HEK293 (cell line): ENCODE results near the gene ZNF576.

Experiments
- CTCF ChIA-PET: fragments of 350-600 bp; formaldehyde crosslinking; extraction: SDS; loops from one replicate; lab custom pipeline; 2021; ENCODE audit warnings: antibody characterized with exemption; lab: Yijun Ruan, JAX
- POLR2A ChIA-PET: fragments of 300-600 bp; formaldehyde crosslinking; extraction: SDS; loops from one replicate; lab custom pipeline; 2020; ENCODE audit warnings: antibody characterized with exemption, inconsistent platforms; lab: Yijun Ruan, JAX
- H3K27ac ChIP-seq: fragments of 200-500 bp; sonication (Bioruptor generic); 2 replicates; pipeline ENCODE4 v1.5.1; 2014; ENCODE audit warnings: low read depth, low read length, control low read depth, inconsistent platforms; ENCODE audit errors: extremely low read depth
- H3K36me3 ChIP-seq, 2 experiments: fragments of 200-500 bp in 1 of 2; sonication (Bioruptor generic) in 1 of 2; 1 replicate in 1 of 2; 2 replicates in 1 of 2; pipeline ENCODE4 v1.5.1; 2014 to 2017; ENCODE audit warnings: inconsistent platforms in 2 of 2, low read length in 2 of 2; ENCODE audit not compliant: control insufficient read depth in 2 of 2, insufficient read depth in 1 of 2
- H3K4me1 ChIP-seq: fragments of 200-500 bp; sonication (Bioruptor generic); 2 replicates; pipeline ENCODE4 v1.5.1; 2014; ENCODE audit warnings: mild to moderate bottlenecking, low read length, inconsistent platforms; ENCODE audit not compliant: control insufficient read depth, insufficient read depth
- H3K4me3 ChIP-seq: 2 replicates; pipeline ENCODE4 v1.5.1; 2011; ENCODE audit warnings: low read depth, mild to moderate bottlenecking, control low read depth, low read length, moderate library complexity
- H3K9me3 ChIP-seq: fragments of 200-500 bp; sonication (Bioruptor generic); 2 replicates; pipeline ENCODE4 v1.5.1; 2014; ENCODE audit warnings: low read depth, low read length, inconsistent platforms; ENCODE audit not compliant: control insufficient read depth, insufficient read depth
- GLIS1 ChIP-seq: fragments of 450-650 bp; formaldehyde crosslinking; IDR thresholded peaks from 2 replicates; pipeline ENCODE4 v1.5.1; 2016; ENCODE audit warnings: missing biosample characterization, missing genetic modification characterization
- HOXA7 ChIP-seq: sonication (generic); formaldehyde crosslinking; IDR thresholded peaks from 2 replicates; pipeline ENCODE4 v1.8.1; 2022; ENCODE audit warnings: missing genetic modification reagents, borderline replicate concordance
- KLF1 ChIP-seq: fragments of 450-650 bp; formaldehyde crosslinking; IDR thresholded peaks from 2 replicates; pipeline ENCODE4 v1.5.1; 2016; ENCODE audit warnings: missing biosample characterization, missing genetic modification characterization
- PRDM1 ChIP-seq: fragments of 450-650 bp; formaldehyde crosslinking; IDR thresholded peaks from 2 replicates; pipeline ENCODE4; 2016; ENCODE audit warnings: missing biosample characterization, missing genetic modification characterization
- REPIN1 ChIP-seq: fragments of 450-650 bp; formaldehyde crosslinking; IDR thresholded peaks from 2 replicates; pipeline ENCODE4 v1.5.1; 2017; ENCODE audit warnings: missing biosample characterization, missing genetic modification characterization, low read depth
- SP2 ChIP-seq: fragments of 450-650 bp; formaldehyde crosslinking; IDR thresholded peaks from 2 replicates; pipeline ENCODE4 v1.5.1; 2016; ENCODE audit warnings: missing biosample characterization, missing genetic modification characterization
- ZBTB20 ChIP-seq: fragments of 450-650 bp; formaldehyde crosslinking; IDR thresholded peaks from 2 replicates; pipeline ENCODE4 v1.5.1; 2016; ENCODE audit warnings: missing biosample characterization, missing genetic modification characterization
- ZIC2 ChIP-seq: fragments of 450-650 bp; formaldehyde crosslinking; IDR thresholded peaks from 2 replicates; pipeline ENCODE4 v1.5.1; 2016; ENCODE audit warnings: missing biosample characterization, missing genetic modification characterization
- ZNF211 ChIP-seq: fragments of 450-650 bp; formaldehyde crosslinking; IDR thresholded peaks from 2 replicates; pipeline ENCODE4 v1.5.1; 2016; ENCODE audit warnings: low read depth, missing biosample characterization, missing genetic modification characterization
- ZNF223 ChIP-seq: fragments of 450-650 bp; formaldehyde crosslinking; IDR thresholded peaks from 2 replicates; pipeline ENCODE4 v1.5.1; 2016; ENCODE audit warnings: missing biosample characterization, missing genetic modification characterization
- ZNF274 ChIP-seq, 2 experiments: fragments of 200-500 bp in 1 of 2; fragments of 450-650 bp in 1 of 2; sonication (Bioruptor generic) in 1 of 2; formaldehyde crosslinking in 1 of 2; IDR thresholded peaks; 2 replicates each; pipeline versions ENCODE4 v1.5.1 to v1.6.1; 2014 to 2016; ENCODE audit warnings: borderline replicate concordance in 1 of 2, inconsistent platforms in 1 of 2, low read length in 1 of 2, missing biosample characterization in 1 of 2, missing genetic modification characterization in 1 of 2
- ZNF354C ChIP-seq: fragments of 450-650 bp; formaldehyde crosslinking; IDR thresholded peaks from 2 replicates; pipeline ENCODE4 v1.5.1; 2016; ENCODE audit warnings: missing biosample characterization, missing genetic modification characterization, low read depth, borderline replicate concordance
- ZNF366 ChIP-seq: fragments of 450-650 bp; formaldehyde crosslinking; conservative IDR thresholded peaks from 2 replicates; pipeline ENCODE4 v1.5.1; 2016; ENCODE audit warnings: missing biosample characterization, missing genetic modification characterization
- ZNF501 ChIP-seq: fragments of 450-650 bp; formaldehyde crosslinking; IDR thresholded peaks from 2 replicates; pipeline ENCODE4 v1.5.1; 2016; ENCODE audit warnings: missing biosample characterization, missing genetic modification characterization
- ZNF555 ChIP-seq: fragments of 450-650 bp; formaldehyde crosslinking; conservative IDR thresholded peaks from 2 replicates; pipeline ENCODE4 v1.5.1; 2017; ENCODE audit warnings: missing biosample characterization, mild to moderate bottlenecking, missing genetic modification characterization, inconsistent platforms
- ZNF558 ChIP-seq: fragments of 450-650 bp; formaldehyde crosslinking; IDR thresholded peaks from 2 replicates; pipeline ENCODE4 v1.5.1; 2016; ENCODE audit warnings: missing biosample characterization, missing genetic modification characterization
- ZNF670 ChIP-seq: fragments of 450-650 bp; formaldehyde crosslinking; IDR thresholded peaks from 2 replicates; pipeline ENCODE4 v1.5.1; 2016; ENCODE audit warnings: missing biosample characterization, missing genetic modification characterization, low read depth
- ZNF785 ChIP-seq: fragments of 450-650 bp; formaldehyde crosslinking; IDR thresholded peaks from 2 replicates; pipeline ENCODE4 v1.5.1; 2016; ENCODE audit warnings: missing biosample characterization, missing genetic modification characterization
- TF ChIP-seq, protein P1 (sequence below): fragments of 450-650 bp; formaldehyde crosslinking; IDR thresholded peaks from 2 replicates; pipeline ENCODE4 v1.5.1; 2016; ENCODE audit warnings: missing biosample characterization, missing genetic modification characterization
- TF ChIP-seq, protein P2 (sequence below): fragments of 450-650 bp; formaldehyde crosslinking; IDR thresholded peaks from 2 replicates; pipeline ENCODE4 v1.5.1; 2016; ENCODE audit warnings: missing biosample characterization, missing genetic modification characterization
- TF ChIP-seq, protein P3 (sequence below): fragments of 450-650 bp; formaldehyde crosslinking; IDR thresholded peaks from 2 replicates; pipeline ENCODE4 v1.5.1; 2016; ENCODE audit warnings: missing biosample characterization, missing genetic modification characterization
- TF ChIP-seq, protein P4 (sequence below): fragments of 450-650 bp; formaldehyde crosslinking; IDR thresholded peaks from 2 replicates; pipeline ENCODE4 v1.5.1; 2016; ENCODE audit warnings: missing biosample characterization, missing genetic modification characterization, borderline replicate concordance

Gene ZNF576

DNA sequence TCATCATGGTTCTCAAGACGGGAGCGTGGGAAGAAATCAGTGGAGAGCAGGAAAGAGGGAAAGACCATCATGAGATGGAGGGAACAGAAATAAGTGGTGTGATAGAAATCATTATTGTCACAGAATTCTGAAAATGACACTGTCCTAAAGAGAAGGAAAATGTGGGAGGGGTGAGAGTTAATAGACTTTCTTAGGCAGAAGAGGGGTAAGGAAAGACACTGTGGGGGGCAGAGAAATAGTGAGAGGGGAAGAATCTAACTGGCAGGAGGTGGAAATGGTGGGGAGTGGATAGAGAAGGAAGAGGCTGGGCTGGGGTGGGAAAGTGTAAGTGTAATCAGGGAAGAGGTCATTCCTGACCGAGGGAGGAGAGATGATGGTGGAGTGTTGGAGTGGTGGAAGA is 17.6 kb upstream of the ZNF576 start:
- H3K27ac ChIP-seq = no peak overlapping the region
- H3K36me3 ChIP-seq = peaks cover under 1 to 6% of the 10 kb centered on the region in 2 experiments; a peak in 2 of 3 replicates
- H3K4me3 ChIP-seq = no peak overlapping the region
- TF ChIP-seq ZNF366 (tag by site-specific recombination) (peak; percentile 66), ZNF558 (tag by site-specific recombination) (no peak), GLIS1 (tag by site-specific recombination) (0 out of 2 replicates have a peak, but pooled peaks have one; percentile 27), HOXA7 (CRISPR knock-in tag) (no peak), ZNF670 (tag by site-specific recombination) (no peak), PRDM1 (peak; percentile 61), ZNF223 (tag by site-specific recombination) (no peak), ZNF501 (no peak), ZNF785 (tag by site-specific recombination) (no peak), ZIC2 (tag by site-specific recombination) (no peak)
- TF ChIP-seq, protein P1, sequence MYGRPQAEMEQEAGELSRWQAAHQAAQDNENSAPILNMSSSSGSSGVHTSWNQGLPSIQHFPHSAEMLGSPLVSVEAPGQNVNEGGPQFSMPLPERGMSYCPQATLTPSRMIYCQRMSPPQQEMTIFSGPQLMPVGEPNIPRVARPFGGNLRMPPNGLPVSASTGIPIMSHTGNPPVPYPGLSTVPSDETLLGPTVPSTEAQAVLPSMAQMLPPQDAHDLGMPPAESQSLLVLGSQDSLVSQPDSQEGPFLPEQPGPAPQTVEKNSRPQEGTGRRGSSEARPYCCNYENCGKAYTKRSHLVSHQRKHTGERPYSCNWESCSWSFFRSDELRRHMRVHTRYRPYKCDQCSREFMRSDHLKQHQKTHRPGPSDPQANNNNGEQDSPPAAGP (tag by site-specific recombination) = no peak
- TF ChIP-seq, protein P2, sequence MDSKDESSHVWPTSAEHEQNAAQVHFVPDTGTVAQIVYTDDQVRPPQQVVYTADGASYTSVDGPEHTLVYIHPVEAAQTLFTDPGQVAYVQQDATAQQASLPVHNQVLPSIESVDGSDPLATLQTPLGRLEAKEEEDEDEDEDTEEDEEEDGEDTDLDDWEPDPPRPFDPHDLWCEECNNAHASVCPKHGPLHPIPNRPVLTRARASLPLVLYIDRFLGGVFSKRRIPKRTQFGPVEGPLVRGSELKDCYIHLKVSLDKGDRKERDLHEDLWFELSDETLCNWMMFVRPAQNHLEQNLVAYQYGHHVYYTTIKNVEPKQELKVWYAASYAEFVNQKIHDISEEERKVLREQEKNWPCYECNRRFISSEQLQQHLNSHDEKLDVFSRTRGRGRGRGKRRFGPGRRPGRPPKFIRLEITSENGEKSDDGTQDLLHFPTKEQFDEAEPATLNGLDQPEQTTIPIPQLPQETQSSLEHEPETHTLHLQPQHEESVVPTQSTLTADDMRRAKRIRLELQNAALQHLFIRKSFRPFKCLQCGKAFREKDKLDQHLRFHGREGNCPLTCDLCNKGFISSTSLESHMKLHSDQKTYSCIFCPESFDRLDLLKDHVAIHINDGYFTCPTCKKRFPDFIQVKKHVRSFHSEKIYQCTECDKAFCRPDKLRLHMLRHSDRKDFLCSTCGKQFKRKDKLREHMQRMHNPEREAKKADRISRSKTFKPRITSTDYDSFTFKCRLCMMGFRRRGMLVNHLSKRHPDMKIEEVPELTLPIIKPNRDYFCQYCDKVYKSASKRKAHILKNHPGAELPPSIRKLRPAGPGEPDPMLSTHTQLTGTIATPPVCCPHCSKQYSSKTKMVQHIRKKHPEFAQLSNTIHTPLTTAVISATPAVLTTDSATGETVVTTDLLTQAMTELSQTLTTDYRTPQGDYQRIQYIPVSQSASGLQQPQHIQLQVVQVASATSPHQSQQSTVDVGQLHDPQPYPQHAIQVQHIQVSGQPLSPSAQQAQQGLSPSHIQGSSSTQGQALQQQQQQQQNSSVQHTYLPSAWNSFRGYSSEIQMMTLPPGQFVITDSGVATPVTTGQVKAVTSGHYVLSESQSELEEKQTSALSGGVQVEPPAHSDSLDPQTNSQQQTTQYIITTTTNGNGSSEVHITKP (tag by site-specific recombination) = peak; percentile 87
- H3K9me3 ChIP-seq = no peaks in the 10 kb centered on the region
- H3K4me1 ChIP-seq = peaks cover 12% of the 10 kb centered on the region
- ChIA-PET CTCF (interaction anchor here (4.2 kb wide), 1 partner anchor 16 kb away, joined by 22 read pairs; the partner anchor contains the start of gene IRGQ), POLR2A (interaction anchor here (1.9 kb wide), 1 partner anchor 17 kb away, joined by 7 read pairs; the partner anchor contains the start of genes IRGQ and ZNF576)

DNA sequence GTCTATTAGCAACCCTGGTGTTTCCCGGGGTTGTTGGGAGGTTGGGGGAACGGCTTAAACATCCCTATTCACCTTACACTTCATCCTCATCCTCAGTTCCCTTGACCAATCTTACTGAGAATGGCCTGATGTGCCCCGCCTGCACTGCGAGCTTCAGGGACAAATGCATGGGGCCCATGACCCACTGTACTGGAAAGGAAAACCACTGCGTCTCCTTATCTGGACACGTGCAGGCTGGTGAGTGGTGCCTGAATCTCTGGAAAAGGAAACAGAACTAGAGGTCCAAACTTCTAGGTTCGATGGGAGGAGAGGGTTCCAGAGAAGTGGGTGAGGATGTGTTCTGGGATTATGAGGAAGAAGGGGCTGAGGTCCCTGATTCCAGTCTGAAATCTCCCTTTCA is 14.9 kb upstream of the ZNF576 start:
- TF ChIP-seq ZNF211 (tag by site-specific recombination) (no peak), ZNF354C (tag by site-specific recombination) (no peak), ZBTB20 (tag by site-specific recombination) (no peak), ZNF555 (no peak), REPIN1 (tag by site-specific recombination) (no peak)
- TF ChIP-seq, all 188 proteins: peak for 0
- Histone ChIP-seq H3K4me3 (no peak overlapping the region), H3K4me1 (no peaks in the 10 kb centered on the region), H3K27ac (no peak overlapping the region), H3K9me3 (no peaks in the 10 kb centered on the region), H3K36me3 (peaks cover 3% of the 10 kb centered on the region in 2 experiments)
- CTCF ChIA-PET = interaction anchor here (0.5 to 4.5 kb wide), 5 partner anchors 13 to 87 kb away, joined by 4 to 39 read pairs (median 8); partner anchors contain the start of gene IRGQ
- POLR2A ChIA-PET = no interaction called here

DNA sequence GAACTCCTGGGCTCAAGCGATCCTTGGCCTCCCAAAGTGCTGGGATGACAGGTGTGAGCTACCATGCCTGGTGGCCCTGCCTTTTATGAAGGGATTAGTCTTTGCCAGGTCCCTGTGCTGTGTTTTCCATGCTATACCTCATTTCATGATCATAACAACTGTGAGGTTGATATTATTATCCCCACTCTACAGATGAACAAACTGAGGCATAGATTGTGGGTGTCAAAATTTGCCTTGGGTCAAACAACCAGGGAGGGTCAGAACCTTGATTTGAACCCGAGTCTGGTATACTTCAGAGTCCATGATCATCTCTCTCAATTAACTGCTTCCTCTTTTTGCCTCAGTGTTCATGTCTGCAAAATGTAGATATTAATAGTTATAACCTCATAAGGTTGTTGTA is 13.9 kb upstream of the ZNF576 start:
- ChIA-PET POLR2A (interaction anchor here (0.7 kb wide), 1 partner anchor 73 kb away, joined by 4 read pairs; no protein-coding TSS in a partner anchor), CTCF (interaction anchor here (1.4 to 4.5 kb wide), 2 partner anchors 12 to 27 kb away, joined by 4 to 39 read pairs; partner anchors contain the start of gene IRGQ)
- H3K27ac ChIP-seq = no peak overlapping the region
- H3K4me1 ChIP-seq = no peaks in the 10 kb centered on the region
- H3K9me3 ChIP-seq = no peaks in the 10 kb centered on the region
- H3K4me3 ChIP-seq = no peak overlapping the region
- peaks cover 5 to 13% of the 10 kb centered on the region in 2 experiments for H3K36me3 ChIP-seq
- TF ChIP-seq, protein P3, sequence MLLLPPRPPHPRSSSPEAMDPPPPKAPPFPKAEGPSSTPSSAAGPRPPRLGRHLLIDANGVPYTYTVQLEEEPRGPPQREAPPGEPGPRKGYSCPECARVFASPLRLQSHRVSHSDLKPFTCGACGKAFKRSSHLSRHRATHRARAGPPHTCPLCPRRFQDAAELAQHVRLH = 0 out of 2 replicates have a peak, but pooled peaks have one; percentile 61
- TF ChIP-seq KLF1 (tag by site-specific recombination) = no peak
- TF ChIP-seq ZNF274 (IDR thresholded peaks at IDR 0.05; ENCODE audit: low read length) = no peak
- TF ChIP-seq ZNF274 (tag by site-specific recombination; IDR thresholded peaks at IDR 0.05; ENCODE audit: borderline replicate concordance) = no peak
- TF ChIP-seq, protein P4, sequence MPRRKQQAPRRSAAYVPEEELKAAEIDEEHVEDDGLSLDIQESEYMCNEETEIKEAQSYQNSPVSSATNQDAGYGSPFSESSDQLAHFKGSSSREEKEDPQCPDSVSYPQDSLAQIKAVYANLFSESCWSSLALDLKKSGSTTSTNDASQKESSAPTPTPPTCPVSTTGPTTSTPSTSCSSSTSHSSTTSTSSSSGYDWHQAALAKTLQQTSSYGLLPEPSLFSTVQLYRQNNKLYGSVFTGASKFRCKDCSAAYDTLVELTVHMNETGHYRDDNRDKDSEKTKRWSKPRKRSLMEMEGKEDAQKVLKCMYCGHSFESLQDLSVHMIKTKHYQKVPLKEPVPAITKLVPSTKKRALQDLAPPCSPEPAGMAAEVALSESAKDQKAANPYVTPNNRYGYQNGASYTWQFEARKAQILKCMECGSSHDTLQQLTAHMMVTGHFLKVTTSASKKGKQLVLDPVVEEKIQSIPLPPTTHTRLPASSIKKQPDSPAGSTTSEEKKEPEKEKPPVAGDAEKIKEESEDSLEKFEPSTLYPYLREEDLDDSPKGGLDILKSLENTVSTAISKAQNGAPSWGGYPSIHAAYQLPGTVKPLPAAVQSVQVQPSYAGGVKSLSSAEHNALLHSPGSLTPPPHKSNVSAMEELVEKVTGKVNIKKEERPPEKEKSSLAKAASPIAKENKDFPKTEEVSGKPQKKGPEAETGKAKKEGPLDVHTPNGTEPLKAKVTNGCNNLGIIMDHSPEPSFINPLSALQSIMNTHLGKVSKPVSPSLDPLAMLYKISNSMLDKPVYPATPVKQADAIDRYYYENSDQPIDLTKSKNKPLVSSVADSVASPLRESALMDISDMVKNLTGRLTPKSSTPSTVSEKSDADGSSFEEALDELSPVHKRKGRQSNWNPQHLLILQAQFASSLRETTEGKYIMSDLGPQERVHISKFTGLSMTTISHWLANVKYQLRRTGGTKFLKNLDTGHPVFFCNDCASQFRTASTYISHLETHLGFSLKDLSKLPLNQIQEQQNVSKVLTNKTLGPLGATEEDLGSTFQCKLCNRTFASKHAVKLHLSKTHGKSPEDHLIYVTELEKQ (tag by site-specific recombination) = no peak
- no peak for TF ChIP-seq SP2 (tag by site-specific recombination)
